Measurements from ENCODE around the gene NTMT1.
"Not testable (repeated sequence)": the region's sequence is repeated elsewhere in the genome, so short reads cannot be mapped to it uniquely, and the experiment has no call there.

NTMT1 gene, protein sequence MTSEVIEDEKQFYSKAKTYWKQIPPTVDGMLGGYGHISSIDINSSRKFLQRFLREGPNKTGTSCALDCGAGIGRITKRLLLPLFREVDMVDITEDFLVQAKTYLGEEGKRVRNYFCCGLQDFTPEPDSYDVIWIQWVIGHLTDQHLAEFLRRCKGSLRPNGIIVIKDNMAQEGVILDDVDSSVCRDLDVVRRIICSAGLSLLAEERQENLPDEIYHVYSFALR

GRCh38 chr9:129626079-129626624 lies at the start of gene NTMT1:
TSS of gene NTMT1 (plus strand) at chr9:129626163. CDS start at chr9:129632704, 6,541 bp downstream.
- peak; percentile 45 to 93 (median 85) for DNase-seq

GRCh38 chr9:129576546-129577543 lies 49.1 kb upstream of the NTMT1 start:
- no peak for DNase-seq

DNA sequence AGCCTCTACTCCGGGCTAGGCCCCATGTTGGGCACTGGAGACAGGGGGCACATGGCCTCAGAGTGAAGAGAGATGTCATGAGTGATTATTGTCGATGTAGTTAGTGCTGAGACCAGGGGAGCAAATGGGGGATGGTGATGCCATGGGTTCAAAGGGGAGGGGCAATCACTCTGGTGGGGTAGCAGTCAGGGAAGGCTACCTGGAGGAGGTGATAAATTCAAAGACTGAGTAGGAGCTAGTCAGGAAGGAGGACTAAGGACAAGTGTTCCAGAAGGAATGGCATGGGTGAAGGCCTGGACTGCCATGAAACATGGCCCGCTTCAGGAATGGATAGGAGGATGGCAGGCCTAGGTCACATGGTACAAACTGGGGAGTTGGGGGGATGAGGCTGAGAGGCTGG lies 46.7 kb upstream of the NTMT1 start:
- no peak for DNase-seq

GRCh38 chr9:129580211-129580915 lies 45.6 kb upstream of the NTMT1 start:
- DNase-seq: no peak

- DNase-seq: no peak
These were observed 44.3 kb upstream of the NTMT1 start for GRCh38 chr9:129581505-129582189.

DNA sequence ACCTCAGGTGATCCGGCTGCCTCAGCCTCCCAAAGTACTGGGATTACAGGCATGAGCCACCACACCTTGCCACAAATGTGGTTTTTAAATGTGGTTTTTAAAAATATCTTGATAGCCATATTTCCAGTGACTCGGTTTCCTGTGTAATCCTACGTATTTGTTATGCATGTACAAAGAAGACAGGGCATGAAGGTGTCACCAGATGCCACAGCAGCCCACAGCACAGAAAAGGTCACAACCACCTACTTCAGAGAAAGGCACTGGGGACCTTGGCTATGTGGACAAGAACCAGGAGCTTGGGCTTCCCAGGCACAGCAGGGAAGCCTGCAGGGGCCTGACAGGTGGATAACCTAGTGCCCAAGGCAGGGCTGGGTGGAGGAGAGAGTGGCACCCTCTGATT lies 43.1 kb upstream of the NTMT1 start:
- DNase-seq: no peak

DNA sequence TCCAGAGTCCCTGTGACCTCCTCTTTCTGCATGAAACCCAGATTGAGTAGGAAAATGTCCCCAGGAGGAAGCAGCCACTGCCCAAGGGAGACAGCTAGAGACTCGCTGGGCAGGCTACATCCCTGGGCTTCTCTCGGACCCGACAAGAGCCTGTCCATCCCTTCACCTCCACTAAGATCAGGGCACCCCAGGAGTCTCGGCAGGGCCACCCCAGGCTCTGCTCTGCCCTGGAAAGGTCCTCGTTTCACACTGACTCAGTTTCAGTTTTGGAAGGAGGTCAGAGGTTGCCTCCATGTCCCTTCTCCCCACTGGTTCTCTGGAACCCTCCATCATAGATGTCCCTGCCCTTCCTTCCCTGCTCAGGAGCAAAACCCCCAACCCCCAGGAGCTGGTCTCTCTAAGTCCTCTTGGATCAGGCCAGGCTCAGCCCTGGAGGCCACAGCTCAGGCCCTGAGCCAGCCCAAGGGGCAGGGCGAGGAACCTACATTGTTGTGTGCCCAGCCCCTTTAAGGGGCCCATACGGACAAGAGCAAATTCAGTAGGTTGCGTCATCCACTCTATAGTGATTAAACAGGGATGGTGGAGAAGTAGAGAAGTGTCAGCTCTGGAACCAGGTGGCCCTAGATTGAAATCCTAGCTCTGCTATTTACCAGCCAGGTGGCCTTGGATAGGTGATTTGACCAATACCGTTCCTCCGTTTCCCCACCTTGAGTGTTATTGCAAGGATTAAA lies 42.5 kb upstream of the NTMT1 start:
- DNase-seq: no peak

DNA sequence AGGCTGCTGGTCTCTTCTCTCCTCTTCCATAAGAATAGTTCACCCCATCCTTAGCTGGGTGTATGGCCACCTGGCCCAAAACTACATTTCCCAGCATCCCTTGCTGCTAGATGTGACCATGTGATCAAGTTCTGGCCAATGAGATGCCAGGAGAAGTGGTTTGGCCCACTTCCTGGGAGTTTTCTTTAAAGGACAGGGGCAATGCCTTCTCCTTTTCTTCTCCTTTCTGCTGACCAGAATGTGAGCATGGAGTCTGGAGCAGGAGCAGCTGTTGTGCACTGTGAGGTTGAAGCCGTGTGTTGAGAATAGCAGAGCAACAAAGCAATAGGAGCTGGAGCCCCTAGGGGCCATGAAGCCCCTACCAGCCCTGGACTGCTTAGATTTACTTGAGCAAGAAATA lies 41.8 kb upstream of the NTMT1 start:
- peak in 9 of 14 donors; percentile 7 to 72 (median 29) for DNase-seq

- no peak for DNase-seq
These were observed 40.6 kb upstream of the NTMT1 start for GRCh38 chr9:129585352-129585751.

- no peak for DNase-seq
These were observed 39.7 kb upstream of the NTMT1 start for GRCh38 chr9:129586245-129586644.

GRCh38 chr9:129586685-129587084 lies 39.3 kb upstream of the NTMT1 start:
- DNase-seq: no peak

- DNase-seq: no peak
These were observed 38.3 kb upstream of the NTMT1 start for GRCh38 chr9:129587487-129588262.

GRCh38 chr9:129590466-129590865 lies 35.5 kb upstream of the NTMT1 start:
- no peak for DNase-seq

DNA sequence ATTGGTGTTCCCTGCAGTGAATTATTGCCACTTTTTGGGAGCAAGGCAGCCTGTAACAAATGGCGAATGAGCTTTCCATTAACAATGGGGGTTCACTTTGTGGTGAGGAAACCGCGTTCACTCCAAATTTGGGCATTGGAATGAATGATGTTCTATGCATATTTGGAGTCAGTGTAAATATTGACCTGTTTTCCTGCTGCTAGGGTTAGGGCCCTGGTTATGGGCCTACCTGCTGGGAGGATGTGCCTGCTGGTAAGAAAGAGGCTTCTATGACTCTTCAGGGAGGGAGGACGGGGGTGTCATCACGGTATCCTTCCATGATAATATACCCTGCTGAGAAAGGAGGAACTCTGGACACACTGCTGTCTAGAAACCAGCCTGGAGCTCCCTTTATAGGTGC lies 34.0 kb upstream of the NTMT1 start:
- no peak for DNase-seq

GRCh38 chr9:129592790-129593189 lies 33.2 kb upstream of the NTMT1 start:
- not testable (repeated sequence) for DNase-seq

- DNase-seq: no peak
These were observed 31.3 kb upstream of the NTMT1 start for GRCh38 chr9:129594632-129595031.

DNA sequence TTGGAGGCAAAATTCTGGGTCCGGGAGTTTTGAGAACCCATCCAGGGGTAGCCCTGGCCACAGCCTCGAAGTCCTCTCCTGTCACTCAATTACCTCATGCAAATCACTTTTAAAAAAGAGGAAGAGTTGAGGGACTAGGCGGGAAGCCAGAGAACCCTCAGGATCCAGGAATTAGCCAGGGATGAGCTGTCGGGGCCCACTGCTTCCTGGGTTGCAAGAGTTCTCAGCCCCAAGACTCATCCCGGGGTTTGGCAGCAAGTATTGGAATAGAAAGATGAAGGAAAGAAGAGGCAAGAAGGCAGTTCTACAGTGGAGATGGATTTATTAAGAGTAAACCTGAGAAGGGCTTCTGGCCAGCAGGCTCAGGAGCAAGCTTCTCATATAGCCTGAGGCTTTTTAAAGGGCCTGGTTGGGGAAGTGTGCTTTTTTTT lies 30.6 kb upstream of the NTMT1 start:
- DNase-seq: no peak

DNA sequence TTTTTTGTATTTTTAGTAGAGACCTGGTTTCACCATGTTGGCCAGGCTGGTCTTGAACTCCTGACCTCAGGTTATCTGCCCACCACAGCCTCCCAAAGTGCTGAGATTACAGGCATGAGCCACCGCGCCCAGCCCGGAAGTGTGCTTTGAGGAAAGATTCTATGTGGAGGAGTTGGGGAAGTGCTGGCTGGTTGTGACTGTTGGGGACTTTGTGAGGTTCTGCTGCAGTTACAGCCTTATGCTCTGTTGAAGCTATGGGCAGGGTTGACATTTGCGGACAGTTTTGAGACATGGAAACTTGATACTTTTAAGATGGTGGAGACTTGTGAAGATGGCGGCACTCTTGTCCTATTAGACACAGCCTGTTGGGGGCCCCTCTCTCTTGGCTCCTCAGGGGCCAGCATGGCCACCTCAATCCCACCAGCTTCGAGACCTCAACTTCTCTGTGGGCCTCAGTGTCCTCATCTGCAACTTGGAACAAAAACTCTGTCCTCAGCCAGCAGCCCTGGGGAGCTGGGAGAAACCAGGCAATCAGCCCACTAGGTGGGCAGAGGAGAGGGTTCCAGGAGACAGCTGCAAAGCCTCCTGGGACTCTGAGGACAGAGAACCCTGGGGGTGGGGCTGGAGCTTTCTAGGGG lies 29.9 kb upstream of the NTMT1 start:
- DNase-seq: no peak

DNA sequence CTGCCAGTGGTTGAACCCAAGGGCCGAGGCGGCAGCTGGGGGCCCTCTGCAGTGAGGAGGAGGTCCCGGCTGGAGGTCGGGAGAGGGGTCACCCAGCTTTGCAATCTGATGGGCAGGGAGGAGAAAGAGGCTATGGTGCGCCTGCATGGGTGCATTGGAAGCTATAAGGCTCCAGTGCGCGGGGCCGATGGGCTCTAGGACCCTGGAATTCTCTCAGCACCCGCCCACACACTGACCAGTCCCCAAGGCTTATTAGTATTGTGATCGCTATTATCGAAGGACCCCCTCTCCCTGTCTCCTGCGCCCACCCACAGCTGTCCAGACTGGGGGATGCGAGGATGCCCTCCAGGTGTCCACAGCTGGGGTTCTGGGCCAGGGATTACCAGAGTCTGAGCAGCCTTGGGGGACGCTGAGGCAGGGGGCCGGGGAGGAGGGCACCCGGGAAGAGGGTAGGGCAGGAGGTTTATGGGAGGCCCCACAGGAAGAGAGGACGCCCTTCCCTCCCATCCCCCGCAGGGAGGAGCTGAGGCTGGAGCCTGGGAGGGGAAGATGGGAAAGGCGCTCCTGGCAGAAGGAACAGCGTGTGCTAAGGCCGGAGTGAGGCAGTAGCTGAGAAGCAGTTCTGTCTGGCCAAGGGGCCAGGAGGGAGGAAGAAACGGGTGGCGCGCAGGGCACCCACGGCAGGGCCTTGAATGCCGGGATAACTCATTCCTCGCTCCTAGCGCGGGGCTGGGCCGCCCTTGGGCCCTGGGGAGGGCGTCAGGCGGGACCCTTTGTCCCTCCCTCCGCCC lies 29.2 kb upstream of the NTMT1 start:
- DNase-seq: peak in 1 of 14 donors; percentile 32

Measured in C1 segment of cervical spinal cord (tissue), 14 donors.